DMS79 (cell line): Measurements from ENCODE around the gene EXOSC2.

Source experiments
- DNase-seq: peaks from one replicate; lab custom pipeline; 2025; lab: John Stamatoyannopoulos, UW

The EXOSC2 gene, protein sequence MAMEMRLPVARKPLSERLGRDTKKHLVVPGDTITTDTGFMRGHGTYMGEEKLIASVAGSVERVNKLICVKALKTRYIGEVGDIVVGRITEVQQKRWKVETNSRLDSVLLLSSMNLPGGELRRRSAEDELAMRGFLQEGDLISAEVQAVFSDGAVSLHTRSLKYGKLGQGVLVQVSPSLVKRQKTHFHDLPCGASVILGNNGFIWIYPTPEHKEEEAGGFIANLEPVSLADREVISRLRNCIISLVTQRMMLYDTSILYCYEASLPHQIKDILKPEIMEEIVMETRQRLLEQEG

DNA sequence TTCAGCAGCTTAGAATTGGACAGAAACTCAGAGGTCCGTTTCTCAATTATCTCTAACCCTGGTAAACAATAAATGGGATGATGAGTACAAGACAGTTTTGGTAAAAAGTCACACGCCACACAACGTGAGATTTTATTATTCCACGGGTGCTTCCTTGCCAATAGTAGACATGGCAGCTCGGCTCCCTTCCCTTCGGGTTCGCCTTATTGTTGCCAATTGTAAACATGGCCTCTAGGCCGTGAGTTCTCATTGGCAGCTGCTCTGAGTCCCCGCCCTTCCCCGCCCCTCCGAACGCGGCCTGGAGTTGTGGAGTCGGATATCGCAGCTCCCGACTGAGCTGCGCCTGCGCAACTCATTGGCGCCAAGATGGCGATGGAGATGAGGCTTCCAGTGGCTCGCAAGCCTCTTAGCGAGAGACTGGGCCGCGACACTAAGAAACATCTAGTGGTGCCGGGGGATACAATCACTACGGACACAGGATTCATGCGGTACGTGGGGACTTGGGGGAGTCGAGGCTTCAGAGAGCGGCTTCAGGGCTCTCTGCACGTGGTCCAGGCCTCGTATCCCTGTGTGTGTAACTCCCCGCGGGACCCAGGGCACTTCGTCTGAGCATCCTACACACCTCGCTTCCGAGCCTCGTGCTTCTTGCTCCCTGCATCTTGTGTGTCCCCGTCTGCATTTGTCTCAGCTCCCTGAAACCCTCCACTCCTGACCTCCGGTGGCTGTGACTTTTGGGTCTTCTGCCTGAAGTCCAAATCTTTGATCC lies at the start of gene EXOSC2:
Gene EXOSC2, plus strand, starts transcription at position 355 of the 766 bp plus-strand sequence. Its CDS starts 12 bp downstream, at position 367.
- DNase-seq = peak; percentile 98

DNA sequence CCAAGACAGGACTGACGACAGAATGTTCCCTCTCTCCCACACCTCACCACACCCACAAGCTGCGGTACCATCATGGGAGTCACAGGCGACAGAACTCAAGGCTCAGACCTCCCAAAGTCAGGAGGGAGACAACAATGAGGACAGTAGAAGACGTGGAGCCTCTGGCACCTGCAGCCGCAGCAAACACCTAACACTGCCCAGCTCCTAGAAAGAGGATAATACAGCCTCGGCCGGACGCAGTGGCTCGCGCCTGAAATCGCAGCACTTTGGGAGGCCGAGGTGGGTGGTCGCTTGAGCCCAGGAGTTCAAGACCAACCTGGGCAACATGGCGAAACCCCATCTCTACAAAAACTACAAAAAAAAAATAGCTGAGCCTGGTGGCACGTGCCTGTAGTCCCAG lies 42.4 kb upstream of the EXOSC2 start:
- DNase-seq = no peak

DNA sequence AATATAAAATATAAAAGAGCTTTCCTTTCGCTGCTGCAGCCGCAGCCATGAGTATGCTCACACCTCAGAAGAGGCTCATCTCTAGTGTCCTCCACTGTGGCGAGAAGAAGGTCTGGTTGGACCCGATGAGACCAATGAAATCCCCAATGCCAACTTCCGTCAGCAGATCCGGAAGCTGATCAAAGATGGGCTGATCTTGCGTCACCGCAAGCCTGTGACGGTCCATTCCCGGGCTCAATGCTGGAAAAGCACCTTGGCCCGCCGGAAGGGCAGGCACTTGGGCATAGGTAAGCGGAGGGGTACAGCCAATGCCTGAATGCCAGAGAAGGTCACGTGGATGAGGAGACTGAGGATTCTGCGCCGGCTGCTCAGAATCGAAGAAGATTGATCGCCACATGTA lies 41.8 kb upstream of the EXOSC2 start:
- DNase-seq = no peak

DNA sequence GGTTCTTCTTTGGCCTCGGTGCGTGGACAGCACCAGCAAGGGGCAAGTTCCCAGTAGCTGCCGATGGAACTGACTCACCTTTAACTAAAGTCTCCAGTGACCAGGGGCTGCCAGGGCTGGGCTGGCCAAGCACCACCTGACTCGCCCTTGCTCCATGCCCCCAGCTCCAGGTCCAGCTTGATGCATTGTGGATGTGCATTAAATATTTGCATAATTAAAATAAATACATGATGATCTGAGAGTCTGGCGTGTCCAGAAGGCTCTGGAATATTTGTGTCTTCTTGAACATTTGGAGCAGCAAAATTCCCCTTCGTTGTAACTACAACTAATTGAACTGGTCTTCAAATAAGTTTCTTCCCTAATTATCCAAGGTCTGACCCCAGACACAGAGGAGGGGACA lies 38.7 kb upstream of the EXOSC2 start:
- DNase-seq = no peak

DNA sequence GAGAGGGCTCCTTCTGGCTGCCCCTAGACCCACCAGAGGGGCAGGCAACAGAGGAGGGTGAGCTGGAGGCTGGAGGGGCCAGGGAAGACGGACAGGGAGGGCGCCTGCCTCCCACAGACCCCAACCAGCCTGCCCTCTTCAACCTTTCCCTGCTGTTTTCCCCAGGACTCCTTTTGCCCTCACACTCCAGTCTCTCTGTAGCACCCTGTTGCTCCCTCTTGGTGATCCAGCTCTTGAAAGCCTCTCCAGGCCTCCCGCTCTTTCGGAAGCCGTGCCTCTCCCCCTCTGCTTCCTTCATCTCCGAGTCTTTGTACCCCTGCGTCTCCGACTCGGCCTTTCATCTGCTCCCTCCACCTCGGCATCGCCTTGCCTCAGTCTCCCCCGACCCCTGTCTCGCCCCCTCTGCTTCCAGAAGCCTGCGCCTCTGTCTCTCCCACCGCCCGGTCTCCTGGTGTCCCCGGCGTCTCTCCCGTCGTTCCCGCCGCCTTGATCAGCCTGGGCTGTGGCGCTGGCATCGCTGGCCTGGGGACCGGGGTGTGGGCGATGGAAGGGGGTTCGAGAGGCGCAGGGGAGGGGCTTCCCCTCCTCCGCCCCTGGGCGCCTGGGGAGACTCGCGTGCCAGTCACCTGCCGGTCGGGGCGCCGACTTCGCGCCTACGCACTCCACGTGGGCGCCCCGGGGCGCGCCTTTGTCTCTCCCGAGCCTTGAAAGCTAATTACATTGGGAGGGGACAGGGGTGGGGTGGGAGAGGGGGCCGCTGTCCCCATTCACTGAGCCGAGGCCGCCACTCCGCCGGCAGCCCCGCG lies 34.5 kb upstream of the EXOSC2 start:
- no peak for DNase-seq

DNA sequence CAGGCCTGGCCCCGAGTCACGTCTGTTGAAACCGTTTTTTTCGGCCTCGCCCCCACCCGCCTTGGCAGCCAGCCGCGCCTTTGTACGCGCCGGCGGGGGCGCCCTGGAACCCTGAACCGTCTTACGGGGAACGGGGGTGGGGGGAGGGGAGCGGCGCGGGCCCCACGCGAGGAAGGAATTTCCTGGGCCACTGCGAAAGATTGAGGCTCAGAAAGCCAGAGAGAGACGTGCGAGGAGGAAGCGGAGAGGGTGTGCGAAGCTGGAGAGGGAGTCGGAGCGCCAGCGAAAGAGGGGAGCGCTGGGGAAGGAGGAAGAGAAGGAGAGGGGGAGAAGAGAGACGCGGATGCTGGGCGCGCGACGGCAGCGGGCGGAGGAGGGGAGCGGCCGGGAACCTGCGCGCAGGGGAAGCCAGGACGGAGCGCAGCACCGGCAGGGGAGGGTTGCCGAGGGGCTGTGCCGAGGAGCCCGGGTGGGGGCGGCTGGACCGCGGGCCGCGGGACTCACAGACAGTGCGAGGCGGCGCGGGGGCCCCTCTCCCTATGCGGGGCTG lies 33.8 kb upstream of the EXOSC2 start:
- DNase-seq = no peak

DNA sequence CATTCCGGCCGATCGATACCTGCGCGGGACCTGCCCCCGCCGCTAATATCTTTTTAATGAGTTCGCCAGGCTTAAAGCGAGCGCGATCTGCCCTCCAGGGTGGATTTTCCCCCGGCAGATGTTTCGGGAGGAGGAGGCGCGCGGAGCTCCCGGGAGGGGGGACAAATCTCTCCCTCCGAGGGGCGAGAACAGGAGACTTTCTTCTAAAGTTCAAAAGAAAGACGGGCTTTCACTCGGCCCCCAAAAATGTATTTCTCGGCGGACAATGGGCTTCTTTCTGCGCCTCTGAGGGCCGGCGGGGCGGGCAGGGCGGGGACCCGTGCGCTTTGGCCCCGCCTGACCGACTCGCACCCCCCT lies 33.3 kb upstream of the EXOSC2 start:
- no peak for DNase-seq

DNA sequence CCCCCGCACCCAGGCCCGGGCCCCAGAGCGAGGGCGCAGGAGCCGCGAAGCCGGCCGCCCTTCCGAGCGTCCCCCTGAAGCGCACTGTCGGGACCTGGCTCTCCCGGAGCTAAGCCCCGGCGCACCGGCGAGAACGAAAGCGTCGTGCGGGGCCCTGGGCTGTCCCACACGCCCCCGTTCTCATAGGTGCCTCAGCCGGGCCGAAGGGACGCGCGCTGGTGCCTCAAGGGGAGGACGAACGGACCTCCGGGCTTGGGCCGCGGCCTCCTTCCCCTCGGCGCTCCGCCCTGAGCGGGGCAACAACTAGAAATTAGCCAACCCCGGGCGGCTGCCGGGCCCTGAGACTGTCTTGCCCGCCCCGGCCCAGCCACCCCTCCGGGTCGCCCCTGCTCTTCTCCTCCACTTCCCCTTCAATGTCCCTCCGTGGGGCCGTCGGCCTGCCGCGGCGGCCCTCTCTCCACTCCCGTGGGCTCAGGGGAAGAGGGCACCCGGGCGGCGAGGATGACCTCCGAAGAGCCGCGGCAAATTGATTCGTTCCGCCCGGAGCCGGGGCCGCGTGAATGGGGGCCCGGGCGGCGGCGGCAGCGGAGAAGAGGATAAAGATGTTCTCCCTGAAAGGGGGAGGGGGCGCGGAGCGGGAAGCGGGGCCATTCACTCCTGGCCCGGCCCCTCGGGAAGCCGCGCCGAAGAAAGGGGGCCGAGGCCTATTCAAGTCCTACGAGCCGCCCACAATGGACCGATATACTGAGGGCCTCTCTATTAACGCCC lies 32.7 kb upstream of the EXOSC2 start:
- DNase-seq = no peak

DNA sequence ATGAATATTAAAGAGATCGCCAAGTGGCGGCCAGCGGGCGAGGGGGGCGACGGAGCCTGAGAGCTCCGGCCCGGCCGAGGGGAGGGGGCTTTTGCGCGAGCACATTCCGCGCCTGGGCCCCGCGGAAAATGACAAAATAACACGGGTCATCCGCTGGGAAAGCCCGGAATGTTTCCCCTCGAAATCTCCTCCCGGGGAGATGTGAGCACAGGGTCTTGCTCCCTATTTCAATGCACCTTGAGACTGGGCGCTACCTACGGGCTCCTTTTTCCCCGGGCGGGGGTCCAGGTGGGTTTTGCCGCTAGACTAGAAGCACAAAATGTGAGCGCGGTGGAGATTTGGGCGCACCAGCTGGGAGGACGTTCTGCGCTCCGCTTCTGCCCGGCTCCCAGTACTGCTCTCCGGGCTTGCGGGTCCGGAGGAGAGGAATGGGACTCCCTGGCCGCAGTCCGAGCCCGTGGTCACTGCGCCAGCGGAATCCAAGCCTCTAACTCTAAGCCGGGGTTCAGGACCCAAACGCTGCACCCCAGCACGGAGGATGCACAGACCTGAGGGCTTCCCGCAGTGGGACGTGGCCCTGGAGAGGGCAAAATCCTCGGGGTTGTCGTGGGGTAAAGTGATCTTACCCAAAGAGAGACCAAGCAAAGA lies 32.0 kb upstream of the EXOSC2 start:
- no peak for DNase-seq

DNA sequence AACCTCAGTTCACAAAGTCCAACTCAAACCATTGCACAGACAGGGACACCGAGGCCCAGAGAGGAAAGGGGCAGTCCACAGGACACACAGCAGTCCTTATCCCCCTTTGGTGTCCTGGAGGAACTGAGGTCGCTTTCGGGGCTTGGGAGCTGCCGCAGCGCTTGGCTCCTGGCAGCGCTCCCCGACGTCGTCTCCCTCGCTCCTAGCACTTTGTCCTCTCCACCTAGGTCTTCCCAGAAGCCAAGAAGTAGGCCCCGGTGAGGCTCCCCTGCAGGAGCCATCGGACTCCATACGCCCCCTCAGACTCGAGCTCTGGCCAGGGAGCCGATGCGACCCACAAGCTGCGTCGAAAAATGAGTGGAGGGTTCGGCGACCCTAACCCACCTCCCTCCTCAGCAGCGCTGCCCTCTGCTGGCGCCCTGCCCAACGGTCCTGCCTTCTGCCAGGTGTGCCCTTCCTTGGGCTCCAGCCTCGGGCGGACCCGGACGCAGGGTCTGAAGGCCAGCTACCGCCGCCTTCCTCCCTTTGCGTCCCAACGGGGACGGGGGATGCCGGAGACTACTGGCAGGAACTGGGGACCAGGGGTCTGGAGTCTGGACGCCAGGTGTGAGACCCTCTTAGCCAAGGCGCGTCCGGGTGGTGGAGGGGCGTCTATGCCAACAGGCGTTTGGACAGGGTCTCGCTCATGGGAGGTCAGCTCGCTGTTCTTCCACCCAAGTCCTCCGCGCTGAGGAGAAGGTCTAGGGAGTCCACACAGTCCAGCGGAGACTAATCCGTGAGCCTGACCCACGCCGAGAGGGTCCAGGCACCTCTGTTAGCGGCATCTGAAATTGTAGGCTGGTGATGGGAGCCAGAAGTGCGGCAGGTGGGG lies 31.2 kb upstream of the EXOSC2 start:
- no peak for DNase-seq

DNA sequence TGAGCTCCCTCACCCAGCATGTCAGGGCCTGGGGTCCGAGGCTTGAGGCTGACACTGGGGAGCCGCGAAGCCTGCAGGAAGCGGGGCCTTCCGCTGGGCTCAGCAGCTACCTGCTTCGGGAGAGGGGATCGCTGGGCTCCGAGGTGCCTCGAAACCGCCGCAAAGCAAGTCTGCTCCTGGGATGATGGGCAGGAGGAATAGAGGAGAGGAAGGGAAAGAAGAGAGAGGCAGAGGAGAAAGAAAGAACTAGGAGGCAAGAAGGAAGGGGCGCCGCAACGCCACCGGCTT lies 30.7 kb upstream of the EXOSC2 start:
- DNase-seq = no peak

DNA sequence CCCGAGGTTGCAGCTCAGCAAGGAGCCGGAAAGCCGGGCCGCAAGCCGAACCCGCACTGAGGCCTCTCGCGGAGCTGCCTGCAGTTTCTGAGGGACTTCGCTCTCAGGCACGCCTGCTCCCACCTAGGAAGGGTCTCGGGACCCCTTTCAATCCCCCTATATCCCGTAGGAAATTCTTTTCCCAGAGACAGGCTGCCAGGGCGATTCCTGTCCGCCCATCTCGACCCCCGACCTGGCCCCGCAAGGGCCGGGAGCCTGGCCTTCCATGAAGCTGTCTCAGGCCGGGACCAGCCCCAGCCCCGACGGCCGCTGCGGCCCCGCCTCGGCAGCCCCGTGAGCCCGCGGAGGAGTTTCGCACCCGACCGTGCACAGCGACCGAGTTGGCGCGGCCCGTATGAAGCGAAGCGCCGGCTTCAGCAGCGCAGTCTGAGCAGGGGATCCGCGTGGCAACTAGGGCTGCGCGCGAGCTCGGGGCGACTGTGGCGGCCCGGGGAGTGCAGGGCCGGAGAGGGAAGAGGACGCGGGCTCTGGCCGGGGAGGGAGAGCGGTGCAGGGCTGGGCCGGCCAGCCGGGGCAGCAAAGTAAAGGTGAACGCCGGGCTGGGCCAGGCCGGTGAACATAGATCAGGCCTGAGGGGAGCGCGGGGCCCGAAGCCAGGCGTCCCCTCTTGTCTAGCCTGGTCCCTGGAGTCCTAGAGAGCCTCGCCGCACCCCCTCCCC lies 30.2 kb upstream of the EXOSC2 start:
- no peak for DNase-seq

DNA sequence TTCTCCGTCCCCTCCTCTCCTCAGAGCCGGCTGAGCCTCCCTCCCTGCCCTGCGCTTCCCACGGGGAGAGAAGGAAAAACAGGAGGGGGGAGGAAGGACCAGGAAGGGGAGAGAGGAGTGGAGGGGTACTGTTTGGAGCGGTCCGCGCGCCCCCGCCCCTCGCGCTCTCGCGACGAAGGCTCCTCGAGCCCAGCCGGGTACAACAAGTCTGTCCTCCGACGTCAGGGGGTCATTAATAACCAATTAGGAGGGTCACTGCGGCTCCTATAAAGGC lies 29.7 kb upstream of the EXOSC2 start:
- DNase-seq = no peak

DNA sequence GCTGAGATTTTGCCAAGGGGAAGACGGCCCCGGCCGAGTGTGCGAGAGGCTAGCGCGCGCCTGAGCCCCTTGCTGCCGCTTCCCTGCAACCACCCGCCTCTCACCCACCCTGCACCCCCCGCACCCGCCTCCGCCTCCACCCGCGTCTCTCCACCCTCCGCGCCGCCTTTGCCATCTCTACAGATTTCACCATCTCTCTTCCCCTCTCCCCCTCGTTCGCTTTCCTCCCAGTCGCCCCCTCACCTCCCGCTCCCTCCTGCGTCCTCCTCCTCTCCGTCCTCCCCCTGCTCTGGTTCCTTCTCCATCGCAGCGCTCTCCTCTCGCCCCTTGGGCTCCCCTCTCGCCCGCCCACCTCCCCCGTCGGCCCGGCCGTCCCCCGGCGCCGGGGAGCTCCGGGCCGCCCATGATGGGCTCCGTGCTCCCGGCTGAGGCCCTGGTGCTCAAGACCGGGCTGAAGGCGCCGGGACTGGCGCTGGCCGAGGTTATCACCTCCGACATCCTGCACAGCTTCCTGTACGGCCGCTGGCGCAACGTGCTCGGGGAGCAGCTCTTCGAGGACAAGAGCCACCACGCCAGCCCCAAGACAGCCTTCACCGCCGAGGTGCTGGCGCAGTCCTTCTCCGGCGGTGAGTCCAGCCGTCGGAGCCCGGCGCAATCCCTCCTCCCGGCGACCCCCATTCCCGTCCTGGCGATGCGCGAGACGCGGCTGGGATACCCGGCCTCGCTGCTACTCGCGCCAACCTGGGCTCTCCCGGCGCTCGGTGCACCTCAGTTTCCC lies 29.1 kb upstream of the EXOSC2 start, which contains the start of gene PRDM12:
Gene PRDM12, plus strand, starts transcription at position 344 of the 778 bp plus-strand sequence. Its CDS starts 60 bp downstream, at position 404.
- DNase-seq = no peak

DNA sequence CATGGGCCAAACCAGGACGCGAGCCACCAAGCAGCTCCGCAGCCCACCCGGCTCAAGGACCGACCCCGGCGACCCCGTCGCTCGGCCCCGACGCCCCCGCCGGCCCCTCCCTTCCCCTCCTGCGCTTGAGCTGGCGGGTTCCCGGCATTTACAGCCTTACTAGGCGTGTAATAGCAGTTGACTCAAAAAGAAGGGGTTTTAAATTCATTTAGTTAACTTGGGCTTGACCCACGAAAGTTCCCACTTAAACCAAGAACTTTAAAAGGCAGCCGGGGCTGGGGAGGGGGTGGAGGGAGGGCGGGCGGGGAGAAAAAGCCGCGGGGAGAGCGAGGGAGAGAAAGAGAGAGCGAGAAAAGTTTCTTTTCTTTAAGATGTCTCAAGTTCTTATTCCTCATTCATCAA lies 28.6 kb upstream of the EXOSC2 start:
- no peak for DNase-seq

DNA sequence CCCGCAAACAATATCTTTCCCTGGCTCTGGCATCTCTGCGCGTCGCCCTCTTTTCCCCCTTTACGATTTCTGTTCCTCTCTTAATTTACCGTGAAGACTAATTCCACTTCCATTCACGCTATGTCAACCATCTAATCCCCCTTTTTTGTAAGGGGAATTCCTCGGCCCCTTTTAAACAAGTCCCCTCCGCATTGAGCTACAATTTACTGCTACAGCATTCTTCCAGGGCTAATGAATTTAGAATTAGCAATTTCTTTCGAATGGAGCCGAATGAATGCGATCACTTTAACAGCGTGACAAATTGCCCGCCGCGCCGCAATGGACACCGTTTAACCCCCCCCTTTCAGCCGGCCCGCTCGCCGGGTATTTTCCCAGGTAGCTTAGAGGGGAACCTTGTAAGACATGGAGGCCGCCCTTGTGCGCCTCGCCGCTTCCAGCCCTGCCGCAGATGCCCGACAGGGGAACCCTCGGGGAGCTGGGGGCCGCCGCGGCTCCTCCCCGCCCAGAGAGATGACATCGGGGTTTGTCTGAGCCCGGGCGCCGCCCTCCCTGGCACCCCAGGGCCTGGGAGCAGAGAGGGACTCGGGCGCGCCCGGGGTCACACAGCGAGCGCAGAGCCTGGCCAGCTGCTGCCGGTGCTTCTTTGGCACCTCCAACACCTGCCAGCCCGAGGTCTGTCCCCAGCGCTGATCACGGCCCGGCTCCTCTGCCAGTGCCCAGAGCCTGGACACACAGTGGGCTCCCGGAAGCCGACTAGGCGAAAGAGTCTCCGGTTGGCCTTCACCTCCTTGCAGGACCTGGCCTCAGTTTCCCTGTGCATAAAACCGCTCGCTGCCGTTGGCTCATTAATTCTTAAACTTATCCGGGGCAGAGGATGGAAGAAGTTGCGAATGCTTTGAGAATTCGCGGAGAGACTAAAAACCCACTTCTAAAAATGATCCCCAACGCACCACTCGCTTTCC lies 27.9 kb upstream of the EXOSC2 start:
- DNase-seq = no peak

DNA sequence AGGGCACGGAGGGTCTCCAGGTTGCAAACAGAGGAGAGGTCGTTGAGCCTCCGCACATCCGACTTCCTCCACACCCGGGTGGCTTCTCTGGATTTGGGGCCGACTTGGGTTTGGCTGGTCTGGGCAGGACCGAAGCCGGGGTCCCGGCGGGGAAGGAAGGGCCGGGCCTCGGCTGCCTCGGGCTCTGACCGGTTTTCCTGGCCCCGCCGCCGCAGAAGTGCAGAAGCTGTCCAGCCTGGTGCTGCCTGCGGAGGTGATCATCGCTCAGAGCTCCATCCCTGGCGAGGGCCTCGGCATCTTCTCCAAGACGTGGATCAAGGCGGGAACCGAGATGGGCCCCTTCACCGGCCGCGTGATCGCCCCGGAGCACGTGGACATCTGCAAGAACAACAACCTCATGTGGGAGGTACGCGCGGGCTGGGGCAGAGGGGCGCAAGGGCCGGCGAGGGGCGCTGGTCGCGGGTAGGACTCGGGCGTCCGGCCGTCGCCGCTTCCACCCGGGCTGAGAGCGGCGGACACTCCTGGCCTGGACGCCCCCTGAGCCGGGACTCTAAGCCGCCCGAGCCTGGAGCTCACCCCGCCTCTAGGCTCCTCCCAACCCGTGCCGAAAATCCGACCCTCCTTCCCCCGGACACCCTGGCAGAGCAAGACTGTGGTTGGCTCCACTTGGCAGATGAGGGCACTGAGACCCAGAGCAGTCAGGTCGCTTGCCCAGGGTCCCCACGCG lies 27.0 kb upstream of the EXOSC2 start:
- no peak for DNase-seq

DNA sequence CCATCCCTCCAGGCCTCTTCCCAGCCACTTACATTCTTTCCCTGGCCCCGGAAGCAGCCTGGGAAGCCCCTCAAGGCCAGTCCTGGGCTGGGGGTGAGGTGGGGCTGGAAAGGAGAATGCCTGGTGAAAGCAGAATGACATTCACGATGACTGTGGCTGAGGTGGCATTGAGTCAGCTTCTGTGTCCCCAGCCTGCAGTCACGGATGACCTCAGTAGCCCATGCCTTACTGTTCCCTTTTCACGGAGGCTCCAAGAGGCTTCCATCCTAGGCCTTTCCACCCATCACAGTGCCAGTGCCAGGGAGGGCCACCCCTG lies 26.5 kb upstream of the EXOSC2 start:
- DNase-seq = no peak
